Right lobe of liver (tissue), 6 donors: Measurements from ENCODE around the gene ZNF365. TPM values are rescaled to one million over a fixed set of nuclear protein-coding genes. Genes with fewer than 3 reads are reported as not detected.

Experiments used
- ATAC-seq, 4 donors: fragments of 200-7000 bp; cut with Tn5 transposase; one replicate each; pipeline ENCODE4 v1.9.1; 2020; ENCODE audit warnings: mild to moderate bottlenecking in 4 of 4, moderate library complexity in 4 of 4
- DNase-seq, 3 donors: peaks; one replicate each; pipeline ENCODE4 v3.0.0-alpha.2; 2020
- H3K27ac ChIP-seq, 3 donors: fragments of 200-600 bp; one replicate each; pipeline ENCODE4 v1.8.0; 2022
- H3K27me3 ChIP-seq, 2 donors: fragments of 200-600 bp; one replicate each; pipeline ENCODE4 v1.8.0; 2022
- H3K36me3 ChIP-seq, 4 donors: fragments of 200-600 bp; sonication (generic) in 1 of 4; one replicate each; pipeline versions ENCODE4 v1.5.1 to v1.8.0; 2017 to 2022; ENCODE audit warnings: control low read depth in 1 of 4
- H3K4me1 ChIP-seq, 4 donors: fragments of 200-600 bp; sonication (generic) in 1 of 4; one replicate each; pipeline versions ENCODE4 v1.5.1 to v1.8.0; 2017 to 2022; ENCODE audit warnings: control low read depth in 1 of 4
- H3K4me3 ChIP-seq, 3 donors: fragments of 200-600 bp; one replicate each; pipeline ENCODE4 v1.8.0; 2022
- H3K9me3 ChIP-seq, 4 donors: fragments of 200-600 bp; sonication (generic) in 1 of 4; one replicate each; pipeline versions ENCODE4 v1.5.1 to v1.8.0; 2017 to 2022; ENCODE audit warnings: control low read depth in 1 of 4
- POLR2A ChIP-seq: fragments of 450-650 bp; IDR thresholded peaks from one replicate; pipeline ENCODE4 v1.6.1; 2017; ENCODE audit warnings: antibody characterized with exemption, mild to moderate bottlenecking
- WGBS: methylation state at CpG from one replicate; pipeline ENCODE4 v1.1.6; 2018; ENCODE audit warnings: low coverage, low lambda C conversion rate; ENCODE audit not compliant: insufficient coverage; ENCODE audit errors: missing lambda C conversion rate; 5-methylcytosine and 5-hydroxymethylcytosine counted together
- intact Hi-C, 2 donors: fragments of 100-400 bp; cut with DNase I; formaldehyde crosslinking; loops; one replicate each; pipeline versions ENCODE4 v1.11.2 to v1.14.1; 2022
- total RNA-seq, 6 experiments: library from RNA; depleted of rRNA in 2 of 6; stranded (reverse); fragments of >200 nt in 2 of 6; fragmentation: NEBNext Ultra II Directional in 3 of 6; extraction: Animal tissue kit (Norgen Biotek cat#: 25700) in 3 of 6; gene quantifications; one replicate each; pipeline versions ENCODE4 v1.1.0 to v1.2.4, GENCODE V29; 2016 to 2023
- TF ChIP-seq, protein P1 (sequence below), 4 donors: fragments of 200-600 bp in 3 of 4; fragments of 450-650 bp in 1 of 4; IDR thresholded peaks; one replicate each; pipeline versions ENCODE4 v1.5.1 to v1.8.0; 2016 to 2022; ENCODE audit warnings: antibody characterized with exemption in 4 of 4, mild to moderate bottlenecking in 2 of 4
- donor health status: DM: no; HTN: yes; CAD: no.
- donor health status: DM: no; HTN: no; CAD: no.
- donor health status: DM: no; HTN: no; CAD: no.
- donor health status: DM: no; HTN: yes; CAD: no.
- donor health status: DM: no; HTN: yes; CAD: no.

The ZNF365 gene
- total RNA-seq, 6 experiments from 2014 or later = 0.06 TPM; not detected in 5

DNA sequence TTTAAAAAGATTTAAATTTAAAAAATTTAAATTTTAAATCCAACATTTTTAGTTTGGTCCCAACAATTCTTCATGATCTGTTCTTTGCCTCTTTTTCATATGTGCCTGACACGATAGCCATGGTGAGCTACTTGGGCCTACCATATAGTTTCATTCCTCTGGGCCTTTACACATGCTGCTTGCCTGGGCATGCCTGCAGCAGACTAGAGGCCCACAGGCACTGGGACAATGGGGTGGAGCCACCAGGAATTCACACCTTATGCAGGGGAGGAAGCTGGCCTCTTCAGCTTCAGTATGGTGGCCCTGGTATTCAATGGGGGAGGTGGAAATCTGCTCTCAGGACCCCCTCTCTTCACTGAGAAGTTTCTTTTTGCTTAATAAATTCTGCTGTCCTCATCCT is 37.8 kb upstream of the ZNF365 start:
- TF ChIP-seq, protein P1, sequence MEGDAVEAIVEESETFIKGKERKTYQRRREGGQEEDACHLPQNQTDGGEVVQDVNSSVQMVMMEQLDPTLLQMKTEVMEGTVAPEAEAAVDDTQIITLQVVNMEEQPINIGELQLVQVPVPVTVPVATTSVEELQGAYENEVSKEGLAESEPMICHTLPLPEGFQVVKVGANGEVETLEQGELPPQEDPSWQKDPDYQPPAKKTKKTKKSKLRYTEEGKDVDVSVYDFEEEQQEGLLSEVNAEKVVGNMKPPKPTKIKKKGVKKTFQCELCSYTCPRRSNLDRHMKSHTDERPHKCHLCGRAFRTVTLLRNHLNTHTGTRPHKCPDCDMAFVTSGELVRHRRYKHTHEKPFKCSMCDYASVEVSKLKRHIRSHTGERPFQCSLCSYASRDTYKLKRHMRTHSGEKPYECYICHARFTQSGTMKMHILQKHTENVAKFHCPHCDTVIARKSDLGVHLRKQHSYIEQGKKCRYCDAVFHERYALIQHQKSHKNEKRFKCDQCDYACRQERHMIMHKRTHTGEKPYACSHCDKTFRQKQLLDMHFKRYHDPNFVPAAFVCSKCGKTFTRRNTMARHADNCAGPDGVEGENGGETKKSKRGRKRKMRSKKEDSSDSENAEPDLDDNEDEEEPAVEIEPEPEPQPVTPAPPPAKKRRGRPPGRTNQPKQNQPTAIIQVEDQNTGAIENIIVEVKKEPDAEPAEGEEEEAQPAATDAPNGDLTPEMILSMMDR (IDR thresholded peaks at IDR 0.05) = no peak
- no peak for TF ChIP-seq POLR2A
- no peaks in the 10 kb centered on the region for H3K36me3 ChIP-seq
- no peaks in the 10 kb centered on the region for H3K4me1 ChIP-seq
- no peaks in the 10 kb centered on the region for H3K9me3 ChIP-seq
- no peaks in the 10 kb centered on the region for H3K27me3 ChIP-seq
- DNase-seq (no peak), ATAC-seq (no peak)
- intact Hi-C loops = no loop called here
- no peak overlapping the region for H3K4me3 ChIP-seq
- WGBS = 83% methylated on average over 1 of the region's 1 CpG
- H3K27ac ChIP-seq = no peak overlapping the region

DNA sequence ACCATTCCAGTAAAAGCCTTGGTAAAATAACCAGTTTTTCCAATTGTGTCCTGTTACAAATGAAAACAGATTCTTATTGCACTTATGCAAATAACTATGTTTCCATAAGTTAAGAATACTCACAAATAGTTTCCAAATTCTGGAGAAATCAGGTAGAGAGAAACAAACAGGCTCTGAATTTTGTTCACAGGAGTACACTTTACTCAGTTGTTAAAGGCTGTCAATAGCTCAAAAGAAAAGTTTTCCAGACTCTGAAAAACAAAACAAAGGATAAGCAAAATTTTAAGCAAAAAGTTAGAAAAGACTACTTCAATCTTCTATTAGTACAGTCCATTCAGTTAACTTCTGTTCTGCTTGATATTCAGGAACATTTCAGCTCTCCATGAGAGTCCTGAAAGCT is 32.8 kb upstream of the ZNF365 start:
- no peaks in the 10 kb centered on the region for H3K9me3 ChIP-seq
- H3K4me3 ChIP-seq = no peak overlapping the region
- no peaks in the 10 kb centered on the region for H3K4me1 ChIP-seq
- H3K36me3 ChIP-seq = no peaks in the 10 kb centered on the region
- ATAC-seq = no peak
- no peak for DNase-seq
- no peak overlapping the region for H3K27ac ChIP-seq
- no peaks in the 10 kb centered on the region for H3K27me3 ChIP-seq
- intact Hi-C loops = no loop called here
- TF ChIP-seq, protein P1 (IDR thresholded peaks at IDR 0.05) = no peak
- TF ChIP-seq POLR2A = no peak

DNA sequence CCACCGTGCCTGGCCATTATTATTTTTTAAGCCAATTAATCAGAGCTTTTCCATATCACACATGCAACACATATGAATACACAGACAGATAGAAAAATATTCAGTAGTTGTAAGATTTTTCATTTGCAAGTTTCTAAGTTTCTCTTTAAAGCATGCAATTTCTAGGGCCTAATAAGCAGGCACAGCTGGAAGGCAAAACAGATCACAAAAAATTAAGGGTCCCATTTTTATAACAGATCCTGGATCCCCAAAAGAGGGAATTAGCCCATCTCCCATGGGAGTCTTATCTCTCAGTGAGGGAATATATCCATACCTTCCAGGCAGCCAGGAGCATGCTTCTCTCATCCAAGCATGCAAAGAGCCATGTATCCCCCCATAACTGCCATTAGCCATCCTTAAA is 31.2 kb upstream of the ZNF365 start:
- Histone ChIP-seq H3K9me3 (no peaks in the 10 kb centered on the region), H3K27ac (no peak overlapping the region), H3K4me1 (no peaks in the 10 kb centered on the region), H3K27me3 (no peaks in the 10 kb centered on the region), H3K36me3 (no peaks in the 10 kb centered on the region), H3K4me3 (no peak overlapping the region)
- 82% methylated on average over 1 of the region's 1 CpG for WGBS
- ATAC-seq = no peak
- TF ChIP-seq, protein P1 (IDR thresholded peaks at IDR 0.05) = no peak
- no peak for TF ChIP-seq POLR2A
- no peak for DNase-seq
- intact Hi-C loops = no loop called here

DNA sequence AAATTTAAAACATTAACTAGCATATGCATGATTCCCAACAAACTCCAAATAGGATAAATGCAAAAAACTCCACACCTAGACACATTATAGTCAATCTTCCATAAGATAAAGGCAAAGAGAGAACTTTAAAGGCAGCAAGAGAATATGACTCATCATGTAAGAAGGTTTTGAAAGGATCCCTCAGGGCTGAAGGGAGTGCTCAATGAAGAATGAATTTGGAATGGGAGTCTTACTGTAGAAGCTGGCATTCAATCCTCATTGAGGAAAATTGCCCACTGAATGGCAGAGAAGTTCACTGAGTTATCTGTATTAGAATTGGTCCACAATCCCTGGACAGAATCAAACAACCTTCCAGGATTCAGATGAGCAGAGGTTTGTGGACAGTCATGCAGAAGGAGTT is 26.1 kb upstream of the ZNF365 start:
- Histone ChIP-seq H3K27ac (no peak overlapping the region), H3K36me3 (no peaks in the 10 kb centered on the region), H3K4me3 (no peak overlapping the region), H3K4me1 (no peaks in the 10 kb centered on the region), H3K27me3 (no peaks in the 10 kb centered on the region), H3K9me3 (no peaks in the 10 kb centered on the region)
- TF ChIP-seq, protein P1 (IDR thresholded peaks at IDR 0.05) = no peak
- TF ChIP-seq POLR2A = no peak
- ATAC-seq (no peak), DNase-seq (no peak)
- intact Hi-C loops = no loop called here

DNA sequence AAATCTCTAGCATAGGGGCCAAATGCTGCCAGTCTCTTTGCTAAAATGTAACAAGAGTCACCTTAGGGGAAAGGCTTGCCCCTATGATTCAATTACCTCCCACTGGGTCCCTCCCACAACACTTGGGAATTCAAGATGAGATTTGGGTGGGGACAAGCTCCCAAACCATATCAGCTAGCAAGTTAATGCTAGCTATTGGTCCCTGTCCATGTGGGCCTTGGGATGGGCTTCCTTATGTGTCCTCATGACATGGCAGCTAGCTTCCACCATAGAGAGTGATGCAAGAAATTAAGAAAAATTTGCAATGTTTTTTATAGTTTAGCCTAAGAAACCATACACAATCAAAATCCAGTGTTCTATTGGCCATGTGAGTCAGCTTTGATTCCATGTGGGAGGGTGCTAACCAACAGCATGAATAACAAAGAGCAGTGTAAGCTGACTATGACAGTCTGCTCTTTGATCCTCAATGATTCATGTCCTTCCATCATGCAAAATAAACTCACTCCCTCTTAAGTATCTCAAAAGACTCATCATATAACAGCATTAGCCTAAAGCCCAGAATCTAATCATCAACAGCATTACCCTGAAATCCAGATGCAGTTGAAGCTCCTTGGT is 21.7 kb upstream of the ZNF365 start:
- no peaks in the 10 kb centered on the region for H3K4me1 ChIP-seq
- intact Hi-C loops = no loop called here
- DNase-seq (no peak), ATAC-seq (no peak)
- H3K4me3 ChIP-seq = no peak overlapping the region
- H3K36me3 ChIP-seq = no peaks in the 10 kb centered on the region
- H3K27me3 ChIP-seq = no peaks in the 10 kb centered on the region
- no peaks in the 10 kb centered on the region for H3K9me3 ChIP-seq
- H3K27ac ChIP-seq = no peak overlapping the region
- TF ChIP-seq, protein P1 (IDR thresholded peaks at IDR 0.05) = no peak
- TF ChIP-seq POLR2A = no peak
